HepG2 (cell line): Measurements from ENCODE around the gene A3GALT2. TPM values are rescaled to one million over a fixed set of nuclear protein-coding genes. Genes with fewer than 3 reads are reported as not detected.
A peak's percentile ranks its signal among the peaks of the same experiment; 100 is the strongest.

Experiments
- AGO2 ChIP-seq: fragments of 200-400 bp; formaldehyde crosslinking; optimal IDR thresholded peaks from 2 replicates; pipeline ENCODE3; 2017; ENCODE audit warnings: mild to moderate bottlenecking, low read depth, low read length, moderate library complexity
- ATF4 ChIP-seq, 2 experiments: fragments of 450-650 bp in 1 of 2; sonication (generic) in 1 of 2; formaldehyde crosslinking; IDR thresholded peaks; 2 replicates each; pipeline versions ENCODE4 v1.5.0 to v1.8.0; 2020 to 2022; ENCODE audit warnings: mild to moderate bottlenecking in 1 of 2, missing genetic modification reagents in 1 of 2
- FOXJ3 ChIP-seq: sonication (generic); formaldehyde crosslinking; IDR thresholded peaks from 2 replicates; pipeline ENCODE4 v1.4.0; 2020; ENCODE audit warnings: missing genetic modification reagents, mild to moderate bottlenecking, borderline replicate concordance
- GABPB1 ChIP-seq: IDR thresholded peaks from 2 replicates; pipeline ENCODE4 v1.6.1; 2016; ENCODE audit warnings: mild to moderate bottlenecking, missing genetic modification reagents, moderate library complexity, missing compliant biosample characterization
- KAT7 ChIP-seq: IDR thresholded peaks from 2 replicates; pipeline ENCODE4 v1.6.1; 2018; ENCODE audit warnings: borderline replicate concordance, missing compliant biosample characterization
- KLF12 ChIP-seq: sonication (generic); formaldehyde crosslinking; IDR thresholded peaks from 2 replicates; pipeline ENCODE4 v1.4.0; 2020; ENCODE audit warnings: missing genetic modification reagents, borderline replicate concordance
- MNT ChIP-seq: fragments of 450-650 bp; IDR thresholded peaks from 2 replicates; pipeline ENCODE4 v1.6.1; 2016
- MXI1 ChIP-seq: IDR thresholded peaks from 3 replicates; pipeline ENCODE4 v1.6.1; 2012; ENCODE audit warnings: low read depth, low read length, inconsistent platforms, borderline replicate concordance
- PLRG1 ChIP-seq: fragments of 450-650 bp; conservative IDR thresholded peaks from 2 replicates; pipeline ENCODE4 v1.6.1; 2016
- REPIN1 ChIP-seq: sonication (generic); formaldehyde crosslinking; IDR thresholded peaks from 2 replicates; pipeline ENCODE4 v1.8.0; 2022; ENCODE audit warnings: missing genetic modification reagents, low read depth, mild to moderate bottlenecking, borderline replicate concordance
- SNAI1 ChIP-seq: sonication (generic); formaldehyde crosslinking; IDR thresholded peaks from 2 replicates; pipeline ENCODE4 v1.5.0; 2020; ENCODE audit warnings: mild to moderate bottlenecking, missing genetic modification reagents, borderline replicate concordance
- TAF1 ChIP-seq: sonication (generic); formaldehyde crosslinking; IDR thresholded peaks from 2 replicates; pipeline ENCODE4 v1.4.0; 2020; ENCODE audit warnings: missing genetic modification reagents
- TBP ChIP-seq: sonication (generic); formaldehyde crosslinking; IDR thresholded peaks from 2 replicates; pipeline ENCODE4 v1.5.0; 2020; ENCODE audit warnings: missing genetic modification reagents
- TBX3 ChIP-seq: fragments of 450-650 bp; IDR thresholded peaks from 2 replicates; pipeline ENCODE4 v1.6.1; 2017; ENCODE audit warnings: antibody characterized with exemption, mild to moderate bottlenecking, inconsistent platforms, borderline replicate concordance
- TCF12 ChIP-seq, 2 experiments: fragments of 450-650 bp in 1 of 2; sonication (generic) in 1 of 2; formaldehyde crosslinking in 1 of 2; IDR thresholded peaks; 2 replicates each; pipeline versions ENCODE4 v1.6.1 to v1.8.0; 2017 to 2022; ENCODE audit warnings: antibody characterized with exemption in 1 of 2, mild to moderate bottlenecking in 1 of 2, missing genetic modification reagents in 1 of 2, moderate library complexity in 1 of 2
- TEAD3 ChIP-seq: optimal IDR thresholded peaks from 2 replicates; pipeline ENCODE3; 2016; ENCODE audit warnings: borderline replicate concordance
- ZNF597 ChIP-seq: sonication (generic); formaldehyde crosslinking; IDR thresholded peaks from 2 replicates; pipeline ENCODE4 v1.5.0; 2020; ENCODE audit warnings: missing genetic modification reagents
- polyA plus RNA-seq, 8 experiments: library from polyadenylated mRNA; depleted of rRNA in 3 of 8; stranded (reverse) in 7 of 8; unstranded in 1 of 8; fragments of >200 nt; fragmentation: Illumina TruSeq in 4 of 8; extraction: Trizol in 4 of 8; gene quantifications; 2 replicates each; pipeline versions ENCODE4 v1.2.1 to v1.2.3, GENCODE V29; 2011 to 2016; ENCODE audit warnings: low read depth in 4 of 8, missing spikeins in 1 of 8, mixed read lengths in 1 of 8; ENCODE audit not compliant: insufficient read depth in 1 of 8
- total RNA-seq, 5 experiments: library from RNA; depleted of rRNA; stranded (reverse); fragments of >200 nt; fragmentation: Illumina TruSeq; extraction: Trizol; gene quantifications; 2 replicates each; pipeline ENCODE4 v1.2.3, GENCODE V29; 2016; ENCODE audit warnings: low read depth in 1 of 5
- TF ChIP-seq, protein P1 (sequence below): sonication (generic); formaldehyde crosslinking; IDR thresholded peaks from 2 replicates; pipeline ENCODE4 v1.8.1; 2023; ENCODE audit warnings: mild to moderate bottlenecking, missing genetic modification reagents
- TF ChIP-seq, protein P2 (sequence below): conservative IDR thresholded peaks from 2 replicates; pipeline ENCODE4 v1.6.1; 2018; ENCODE audit warnings: missing genetic modification reagents
- TF ChIP-seq, protein P3 (sequence below): sonication (generic); formaldehyde crosslinking; IDR thresholded peaks from 2 replicates; pipeline ENCODE4 v1.4.0; 2020; ENCODE audit warnings: missing genetic modification reagents

The A3GALT2 gene
- total and polyA plus RNA-seq, 2 of the 13 experiments (the other 11 are each of a cell fraction or from before 2014, with no cell fraction given) = not detected

DNA sequence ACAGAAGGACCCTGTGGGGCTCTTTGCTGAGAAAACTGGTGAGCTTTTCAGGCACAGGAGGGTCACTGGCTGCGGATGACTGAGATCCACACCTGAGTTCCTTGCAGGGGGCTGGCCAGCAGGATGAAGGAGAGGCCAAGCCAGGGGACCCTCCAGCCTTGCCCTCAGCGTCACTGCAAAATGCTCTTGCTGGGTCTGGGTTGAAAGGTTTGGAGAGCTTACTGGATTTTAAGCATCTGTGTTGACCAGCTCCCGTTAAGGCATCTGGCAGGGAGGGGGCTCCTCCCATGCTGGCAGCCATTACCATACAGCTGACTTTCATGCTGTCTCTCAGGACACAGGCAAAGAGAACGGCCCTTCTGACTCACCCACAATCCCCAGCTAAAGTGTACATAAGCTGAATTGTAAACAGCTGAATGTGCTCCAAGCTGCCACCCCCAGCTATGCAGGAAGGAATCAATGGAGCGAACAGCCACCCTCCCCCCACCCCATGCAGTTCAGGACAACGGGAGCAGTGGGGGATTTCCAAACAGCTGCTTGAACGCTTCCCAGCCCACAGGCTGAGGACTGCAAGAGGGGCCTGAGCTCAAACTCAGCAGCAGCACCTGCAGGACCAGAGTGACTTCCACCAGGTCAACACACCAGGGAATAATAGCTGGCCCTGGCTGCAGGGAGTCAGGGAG lies 21.3 kb upstream of the A3GALT2 start (continued):
- TF ChIP-seq, protein P1, sequence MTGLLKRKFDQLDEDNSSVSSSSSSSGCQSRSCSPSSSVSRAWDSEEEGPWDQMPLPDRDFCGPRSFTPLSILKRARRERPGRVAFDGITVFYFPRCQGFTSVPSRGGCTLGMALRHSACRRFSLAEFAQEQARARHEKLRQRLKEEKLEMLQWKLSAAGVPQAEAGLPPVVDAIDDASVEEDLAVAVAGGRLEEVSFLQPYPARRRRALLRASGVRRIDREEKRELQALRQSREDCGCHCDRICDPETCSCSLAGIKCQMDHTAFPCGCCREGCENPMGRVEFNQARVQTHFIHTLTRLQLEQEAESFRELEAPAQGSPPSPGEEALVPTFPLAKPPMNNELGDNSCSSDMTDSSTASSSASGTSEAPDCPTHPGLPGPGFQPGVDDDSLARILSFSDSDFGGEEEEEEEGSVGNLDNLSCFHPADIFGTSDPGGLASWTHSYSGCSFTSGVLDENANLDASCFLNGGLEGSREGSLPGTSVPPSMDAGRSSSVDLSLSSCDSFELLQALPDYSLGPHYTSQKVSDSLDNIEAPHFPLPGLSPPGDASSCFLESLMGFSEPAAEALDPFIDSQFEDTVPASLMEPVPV (CRISPR knock-in tag) = no peak
- TF ChIP-seq TBX3 (peak; percentile 87; the same call in 1 of the 2 replicates), ZNF597 (CRISPR knock-in tag) (no peak), KAT7 (CRISPR knock-in tag) (peak; percentile 91), PLRG1 (no peak), FOXJ3 (peak; percentile 74; the same call in 1 of the 2 replicates), TBP (CRISPR knock-in tag) (no peak), TCF12 (IDR thresholded peaks at IDR 0.05) (no peak), TCF12 (CRISPR knock-in tag; IDR thresholded peaks at IDR 0.05) (peak; percentile 83), KLF12 (CRISPR knock-in tag) (0 out of 2 replicates have a peak, but pooled peaks have one; percentile 41), ATF4 (CRISPR knock-in tag; IDR thresholded peaks at IDR 0.05) (peak in 1 of 2 experiments; percentile 82; a peak in 2 of 4 replicates), SNAI1 (CRISPR knock-in tag) (0 out of 2 replicates have a peak, but pooled peaks have one; percentile 76), REPIN1 (peak; percentile 76; the same call in 1 of the 2 replicates), MXI1 (peak; percentile 94; the same call in 2 of the 3 replicates), GABPB1 (CRISPR knock-in tag) (peak; percentile 48; the same call in 1 of the 2 replicates), MNT (peak; percentile 80), TEAD3 (CRISPR knock-in tag) (peak; percentile 97), AGO2 (peak; percentile 49), TAF1 (CRISPR knock-in tag) (peak; percentile 28; the same call in 1 of the 2 replicates)
- TF ChIP-seq, protein P2, sequence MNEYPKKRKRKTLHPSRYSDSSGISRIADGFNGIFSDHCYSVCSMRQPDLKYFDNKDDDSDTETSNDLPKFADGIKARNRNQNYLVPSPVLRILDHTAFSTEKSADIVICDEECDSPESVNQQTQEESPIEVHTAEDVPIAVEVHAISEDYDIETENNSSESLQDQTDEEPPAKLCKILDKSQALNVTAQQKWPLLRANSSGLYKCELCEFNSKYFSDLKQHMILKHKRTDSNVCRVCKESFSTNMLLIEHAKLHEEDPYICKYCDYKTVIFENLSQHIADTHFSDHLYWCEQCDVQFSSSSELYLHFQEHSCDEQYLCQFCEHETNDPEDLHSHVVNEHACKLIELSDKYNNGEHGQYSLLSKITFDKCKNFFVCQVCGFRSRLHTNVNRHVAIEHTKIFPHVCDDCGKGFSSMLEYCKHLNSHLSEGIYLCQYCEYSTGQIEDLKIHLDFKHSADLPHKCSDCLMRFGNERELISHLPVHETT (CRISPR knock-in tag) = peak; percentile 78
- TF ChIP-seq, protein P3, sequence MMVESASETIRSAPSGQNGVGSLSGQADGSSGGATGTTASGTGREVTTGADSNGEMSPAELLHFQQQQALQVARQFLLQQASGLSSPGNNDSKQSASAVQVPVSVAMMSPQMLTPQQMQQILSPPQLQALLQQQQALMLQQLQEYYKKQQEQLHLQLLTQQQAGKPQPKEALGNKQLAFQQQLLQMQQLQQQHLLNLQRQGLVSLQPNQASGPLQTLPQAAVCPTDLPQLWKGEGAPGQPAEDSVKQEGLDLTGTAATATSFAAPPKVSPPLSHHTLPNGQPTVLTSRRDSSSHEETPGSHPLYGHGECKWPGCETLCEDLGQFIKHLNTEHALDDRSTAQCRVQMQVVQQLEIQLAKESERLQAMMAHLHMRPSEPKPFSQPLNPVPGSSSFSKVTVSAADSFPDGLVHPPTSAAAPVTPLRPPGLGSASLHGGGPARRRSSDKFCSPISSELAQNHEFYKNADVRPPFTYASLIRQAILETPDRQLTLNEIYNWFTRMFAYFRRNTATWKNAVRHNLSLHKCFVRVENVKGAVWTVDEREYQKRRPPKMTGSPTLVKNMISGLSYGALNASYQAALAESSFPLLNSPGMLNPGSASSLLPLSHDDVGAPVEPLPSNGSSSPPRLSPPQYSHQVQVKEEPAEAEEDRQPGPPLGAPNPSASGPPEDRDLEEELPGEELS (CRISPR knock-in tag) = peak; percentile 99
